Activated CD4-positive, alpha-beta memory T cell treated with anti-CD3 and anti-CD28 coated beads for 36 hours (primary cell): ENCODE data around the gene GLRX2. TPM values are rescaled to one million over a fixed set of nuclear protein-coding genes. Genes with fewer than 3 reads are reported as not detected.

Source experiments
- CTCF ChIA-PET: fragments of 350-600 bp; sonication (Branson Sonifier 250); formaldehyde crosslinking; loops from one replicate; lab custom pipeline; 2021; ENCODE audit warnings: antibody characterized with exemption, inconsistent platforms; lab: Charles Lee
- POLR2A ChIA-PET: fragments of 350-600 bp; sonication (Branson Sonifier 250); formaldehyde crosslinking; loops from one replicate; lab custom pipeline; 2021; ENCODE audit warnings: antibody characterized with exemption; lab: Charles Lee
- DNase-seq: peaks from one replicate; pipeline ENCODE4 v3.0.0-alpha.2; 2020
- H3K27ac Mint-ChIP-seq: one replicate; pipeline ENCODE4 v1.8.0; 2021; ENCODE audit warnings: mixed read lengths
- H3K27me3 Mint-ChIP-seq: one replicate; pipeline ENCODE4 v1.8.0; 2021; ENCODE audit warnings: mixed read lengths
- H3K36me3 Mint-ChIP-seq: one replicate; pipeline ENCODE4 v1.8.0; 2021; ENCODE audit warnings: mixed read lengths
- H3K4me1 Mint-ChIP-seq: one replicate; pipeline ENCODE4 v1.8.0; 2021; ENCODE audit warnings: low read depth, mixed read lengths
- H3K4me3 Mint-ChIP-seq: one replicate; pipeline ENCODE4 v1.8.0; 2021; ENCODE audit warnings: mild to moderate bottlenecking, mixed read lengths
- H3K9me3 Mint-ChIP-seq: one replicate; pipeline ENCODE4 v1.8.0; 2021; ENCODE audit warnings: mixed read lengths
- intact Hi-C: fragments of 100-400 bp; cut with micrococcal nuclease; formaldehyde crosslinking; loops from one replicate; pipeline ENCODE4 v1.15.1; 2023
- total RNA-seq, 2 experiments: library from RNA; stranded (reverse); gene quantifications; one replicate each; pipeline ENCODE4 v1.2.3, GENCODE V29; 2021

The GLRX2 gene, protein sequence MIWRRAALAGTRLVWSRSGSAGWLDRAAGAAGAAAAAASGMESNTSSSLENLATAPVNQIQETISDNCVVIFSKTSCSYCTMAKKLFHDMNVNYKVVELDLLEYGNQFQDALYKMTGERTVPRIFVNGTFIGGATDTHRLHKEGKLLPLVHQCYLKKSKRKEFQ
- 10 to 100 TPM; 25.4 to 25.8 TPM for total RNA-seq

- Mint-ChIP-seq H3K9me3 (no peaks in the 10 kb centered on the region), H3K36me3 (peaks cover 2% of the 10 kb centered on the region), H3K4me1 (peaks cover 17% of the 10 kb centered on the region), H3K27ac (peak within 1 kb of the TSS; percentile 72), H3K4me3 (peak within 1 kb of the TSS; percentile 89), H3K27me3 (no peaks in the 10 kb centered on the region)
- POLR2A ChIA-PET = interaction anchor here (0.7 to 2.6 kb wide), 6 partner anchors 8 to 122 kb away, joined by 3 to 12 read pairs (median 4); partner anchors contain the start of genes RO60 and UCHL5
- CTCF ChIA-PET = interaction anchor here (0.6 to 1.8 kb wide), 5 partner anchors 9 to 46 kb away, joined by 3 to 7 read pairs (median 5); partner anchors contain the start of genes CDC73, RO60 and UCHL5
- intact Hi-C loops = loop anchor here (1.0 kb wide), 2 partner anchors 17 to 46 kb away; partner anchors contain the start of genes CDC73, RO60 and UCHL5
- DNase-seq = peak; percentile 73
These were observed at the start of gene GLRX2 for GRCh38 chr1:193104907-193105820. Gene GLRX2, minus strand, starts transcription at chr1:193105414. Its CDS starts 32 bp downstream, at chr1:193105382.

DNA sequence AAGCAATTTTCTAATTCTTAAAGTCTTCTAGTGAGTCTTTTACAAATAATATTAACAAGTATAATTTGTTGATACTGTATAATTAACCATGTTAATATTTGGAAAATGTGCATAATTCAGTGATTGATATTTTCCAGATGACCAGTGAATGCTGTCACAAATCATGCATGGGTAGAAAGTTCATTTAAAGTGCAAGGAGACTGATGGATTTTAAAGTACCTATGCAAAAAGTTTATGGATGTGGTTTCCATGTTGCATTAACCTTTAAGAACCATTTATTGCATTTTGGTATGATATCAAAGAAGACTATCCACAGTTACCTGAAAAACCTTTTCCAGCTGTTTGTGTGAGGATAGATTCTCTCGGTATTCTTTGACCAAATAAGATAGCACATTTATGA lies 39.8 kb upstream of the GLRX2 start:
- ChIA-PET POLR2A (no interaction called here), CTCF (no interaction called here)
- Mint-ChIP-seq H3K36me3 (peaks cover 25% of the 10 kb centered on the region), H3K4me3 (no peak overlapping the region), H3K4me1 (peaks cover 19% of the 10 kb centered on the region), H3K27me3 (no peaks in the 10 kb centered on the region), H3K9me3 (no peaks in the 10 kb centered on the region), H3K27ac (no peak overlapping the region)
- intact Hi-C loops = no loop called here
- no peak for DNase-seq

- POLR2A ChIA-PET = no interaction called here
- Mint-ChIP-seq H3K36me3 (peaks cover 28% of the 10 kb centered on the region), H3K9me3 (no peaks in the 10 kb centered on the region), H3K27me3 (no peaks in the 10 kb centered on the region), H3K27ac (no peak overlapping the region), H3K4me1 (peaks cover 22% of the 10 kb centered on the region), H3K4me3 (no peak overlapping the region)
- no peak for DNase-seq
- CTCF ChIA-PET = no interaction called here
- intact Hi-C loops = no loop called here
These were observed 39.2 kb upstream of the GLRX2 start for GRCh38 chr1:193144361-193144938.

DNA sequence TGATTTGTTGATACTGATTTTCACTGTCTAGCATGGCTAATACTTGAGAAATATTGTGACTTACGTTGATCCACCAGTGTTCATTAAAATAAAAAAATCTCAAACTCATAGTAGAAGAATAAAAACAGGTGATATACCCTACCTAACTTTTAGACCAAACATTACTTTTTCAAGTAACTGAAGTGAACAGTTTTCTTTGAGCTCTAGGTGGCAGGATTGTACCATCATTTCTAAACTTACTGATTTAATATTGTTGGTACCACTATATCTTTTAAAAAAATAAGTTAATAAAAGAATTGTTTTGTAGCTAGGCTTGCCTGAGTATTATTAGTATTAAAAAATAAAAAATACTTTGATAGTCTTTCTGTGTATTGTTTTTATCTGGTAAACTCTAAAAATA lies 38.1 kb upstream of the GLRX2 start:
- Mint-ChIP-seq H3K4me3 (no peak overlapping the region), H3K36me3 (peaks cover 32% of the 10 kb centered on the region), H3K9me3 (no peaks in the 10 kb centered on the region), H3K27me3 (no peaks in the 10 kb centered on the region), H3K4me1 (peaks cover 23% of the 10 kb centered on the region), H3K27ac (no peak overlapping the region)
- ChIA-PET CTCF (interaction anchor here (1.2 kb wide), 1 partner anchor 38 kb away, joined by 4 read pairs; no protein-coding TSS in a partner anchor), POLR2A (no interaction called here)
- DNase-seq = no peak
- intact Hi-C loops = no loop called here

DNA sequence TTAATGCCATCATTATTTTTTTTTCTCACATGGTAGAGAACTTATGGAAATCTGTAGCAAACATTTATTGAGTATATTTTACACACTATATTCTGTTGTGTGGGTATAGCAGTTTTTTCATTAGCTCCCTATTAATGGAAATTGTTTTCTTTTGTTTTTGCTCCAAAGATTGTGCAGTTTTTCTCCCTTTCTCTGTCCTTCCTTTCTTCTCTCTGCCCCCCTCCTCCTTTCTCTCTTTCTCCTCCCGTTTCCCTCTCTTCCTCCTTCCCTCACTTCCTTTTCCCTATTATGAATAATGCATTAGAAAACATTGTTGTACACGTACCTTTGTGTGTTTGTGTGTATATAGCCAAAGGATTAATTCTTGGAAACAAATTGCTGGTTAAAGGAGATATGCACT lies 37.2 kb upstream of the GLRX2 start:
- peaks cover 23% of the 10 kb centered on the region for H3K4me1 Mint-ChIP-seq
- ChIA-PET POLR2A (no interaction called here), CTCF (interaction anchor here (0.7 to 1.3 kb wide), 5 partner anchors 12 to 1318 kb away, joined by 3 to 4 read pairs (median 3); partner anchors contain the start of gene B3GALT2)
- no peaks in the 10 kb centered on the region for H3K27me3 Mint-ChIP-seq
- peaks cover 34% of the 10 kb centered on the region for H3K36me3 Mint-ChIP-seq
- no peak overlapping the region for H3K4me3 Mint-ChIP-seq
- no peak for DNase-seq
- intact Hi-C loops = no loop called here
- H3K27ac Mint-ChIP-seq = no peak overlapping the region
- no peaks in the 10 kb centered on the region for H3K9me3 Mint-ChIP-seq

- intact Hi-C loops = no loop called here
- H3K27me3 Mint-ChIP-seq = no peaks in the 10 kb centered on the region
- no peak for DNase-seq
- POLR2A ChIA-PET = no interaction called here
- H3K27ac Mint-ChIP-seq = peak overlapping the region; percentile 35
- no peaks in the 10 kb centered on the region for H3K9me3 Mint-ChIP-seq
- peaks cover 34% of the 10 kb centered on the region for H3K36me3 Mint-ChIP-seq
- H3K4me1 Mint-ChIP-seq = peaks cover 23% of the 10 kb centered on the region
- CTCF ChIA-PET = interaction anchor here (0.7 to 1.3 kb wide), 4 partner anchors 12 to 1318 kb away, joined by 3 read pairs; partner anchors contain the start of gene B3GALT2
- no peak overlapping the region for H3K4me3 Mint-ChIP-seq
These were observed 36.6 kb upstream of the GLRX2 start for GRCh38 chr1:193141804-193142203.

- Mint-ChIP-seq H3K36me3 (peaks cover 34% of the 10 kb centered on the region), H3K27ac (no peak overlapping the region), H3K27me3 (no peaks in the 10 kb centered on the region), H3K4me1 (peaks cover 23% of the 10 kb centered on the region), H3K4me3 (no peak overlapping the region), H3K9me3 (no peaks in the 10 kb centered on the region)
- intact Hi-C loops = no loop called here
- no peak for DNase-seq
- CTCF ChIA-PET = no interaction called here
- POLR2A ChIA-PET = no interaction called here
These were observed 35.0 kb upstream of the GLRX2 start for GRCh38 chr1:193140254-193140653.

DNA sequence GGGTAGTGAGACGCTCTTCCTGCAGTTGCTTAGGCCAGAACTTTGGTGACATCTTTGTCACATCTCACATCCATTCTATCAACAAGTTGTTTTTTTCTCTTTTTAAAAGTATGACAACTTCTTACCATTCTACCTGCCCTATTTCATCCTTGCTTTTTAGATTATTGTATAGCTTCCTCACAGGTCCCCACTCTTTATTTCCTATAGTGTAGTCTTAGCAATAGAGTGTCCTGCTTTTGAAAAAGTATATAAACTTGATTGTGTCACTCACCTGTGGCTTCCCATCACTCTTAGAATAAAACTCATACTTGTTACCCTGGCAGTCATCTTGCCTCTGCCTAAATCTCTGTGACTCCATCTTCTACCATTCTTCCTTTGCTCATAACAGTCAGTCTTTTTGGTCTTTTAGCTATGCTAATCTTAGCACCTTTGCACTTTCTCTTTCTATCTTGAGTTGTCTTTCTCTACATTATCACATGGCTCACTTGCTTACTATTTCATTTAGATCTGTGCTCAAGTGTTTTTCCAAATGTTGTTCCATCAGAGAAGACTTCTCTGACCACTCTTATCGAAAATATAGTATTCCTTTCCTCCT lies 26.1 kb upstream of the GLRX2 start:
- DNase-seq = no peak
- intact Hi-C loops = no loop called here
- Mint-ChIP-seq H3K36me3 (peaks cover 34% of the 10 kb centered on the region), H3K4me1 (peaks cover 37% of the 10 kb centered on the region), H3K27me3 (no peaks in the 10 kb centered on the region), H3K4me3 (no peak overlapping the region), H3K27ac (peak overlapping the region; percentile 2), H3K9me3 (no peaks in the 10 kb centered on the region)
- POLR2A ChIA-PET = no interaction called here
- CTCF ChIA-PET = interaction anchor here (0.6 kb wide), 1 partner anchor 20 kb away, joined by 3 read pairs; no protein-coding TSS in a partner anchor

GRCh38 chr1:193125369-193125768 lies 20.2 kb upstream of the GLRX2 start:
- Mint-ChIP-seq H3K27me3 (no peaks in the 10 kb centered on the region), H3K4me1 (peaks cover 47% of the 10 kb centered on the region), H3K4me3 (no peak overlapping the region), H3K36me3 (peaks cover 18% of the 10 kb centered on the region), H3K9me3 (no peaks in the 10 kb centered on the region), H3K27ac (no peak overlapping the region)
- ChIA-PET POLR2A (no interaction called here), CTCF (no interaction called here)
- intact Hi-C loops = no loop called here
- no peak for DNase-seq

GRCh38 chr1:193123751-193124150 lies 18.5 kb upstream of the GLRX2 start:
- Mint-ChIP-seq H3K27me3 (no peaks in the 10 kb centered on the region), H3K27ac (peak overlapping the region; percentile 32), H3K4me1 (peaks cover 50% of the 10 kb centered on the region), H3K4me3 (peak overlapping the region; percentile 85), H3K36me3 (peaks cover 14% of the 10 kb centered on the region), H3K9me3 (no peaks in the 10 kb centered on the region)
- DNase-seq = no peak
- CTCF ChIA-PET = interaction anchor here (0.8 to 3.1 kb wide), 4 partner anchors 19 to 317 kb away, joined by 3 to 25 read pairs (median 6); partner anchors contain the start of genes GLRX2, RO60 and UCHL5
- POLR2A ChIA-PET = interaction anchor here (1.0 to 3.1 kb wide), 2 partner anchors 19 to 65 kb away, joined by 3 to 25 read pairs; partner anchors contain the start of genes RO60 and UCHL5
- intact Hi-C loops = loop anchor here (2.0 to 5.0 kb wide), 7 partner anchors 141 to 1171 kb away; partner anchors contain the start of gene RGS1
